AG20443 (cell line): ENCODE measurements around the gene HOMER2.
"Not testable (repeated sequence)": the region's sequence is repeated elsewhere in the genome, so short reads cannot be mapped to it uniquely, and the experiment has no call there.

ENCODE experiments used
- DNase-seq: peaks from one replicate; pipeline ENCODE4 v3.0.0; 2012; ENCODE audit warnings: low spot score, mixed read lengths

Gene HOMER2

DNA sequence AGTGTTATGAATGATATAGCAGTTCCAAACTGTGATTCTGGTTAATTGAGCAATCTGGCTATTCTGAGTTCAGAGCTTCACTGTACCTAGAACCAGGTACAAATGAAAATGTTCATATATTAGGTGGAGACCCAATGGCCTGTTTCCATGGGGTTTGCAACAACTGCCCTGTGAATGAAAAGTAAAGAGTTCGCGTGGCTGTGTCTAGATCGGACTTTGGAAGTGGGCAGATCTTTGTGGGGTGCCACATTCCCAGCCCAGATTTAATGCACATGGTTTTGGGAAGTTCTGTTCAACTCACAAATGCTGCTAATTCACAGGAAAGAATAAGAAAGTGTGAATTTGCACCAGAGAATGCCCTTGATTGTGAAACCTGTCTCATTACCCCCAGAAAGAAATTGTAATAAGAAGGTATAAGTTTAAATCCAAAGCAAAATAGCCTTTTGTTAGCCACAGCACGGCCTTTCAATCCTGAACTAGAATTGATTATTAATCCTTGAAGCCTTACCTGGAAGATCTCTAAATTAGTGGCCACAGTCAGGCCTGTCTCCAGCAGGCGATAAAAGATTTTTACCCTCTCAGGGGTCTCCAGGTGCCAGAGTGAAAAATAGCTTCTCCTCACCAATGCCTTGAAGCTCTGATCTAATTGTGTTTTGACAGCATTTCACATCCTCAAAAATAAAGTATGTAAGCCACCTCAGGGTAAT lies 120.5 kb downstream of the HOMER2 start:
- no peak for DNase-seq

GRCh38 chr15:82830427-82831173 lies 121.9 kb downstream of the HOMER2 start:
- no peak for DNase-seq

DNA sequence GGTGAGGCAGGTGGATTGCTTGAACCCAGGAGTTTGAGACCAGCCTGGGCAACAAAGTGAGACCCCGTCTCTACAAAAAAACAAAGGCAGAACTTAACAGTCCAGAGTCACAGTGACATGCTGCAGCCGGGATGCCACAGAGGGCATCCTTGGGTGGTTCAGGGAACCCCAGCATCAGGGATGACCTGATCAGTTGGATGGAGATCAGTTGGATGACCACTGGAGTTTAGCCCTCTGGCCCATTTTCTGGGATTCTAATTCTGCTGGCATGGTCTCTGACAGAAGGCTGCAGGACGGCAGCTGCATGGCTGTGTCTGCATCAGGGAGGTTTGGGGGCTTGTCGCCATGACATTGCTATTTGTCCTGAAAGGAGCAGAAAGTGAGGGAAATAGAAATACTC lies 123.3 kb downstream of the HOMER2 start:
- no peak for DNase-seq

DNA sequence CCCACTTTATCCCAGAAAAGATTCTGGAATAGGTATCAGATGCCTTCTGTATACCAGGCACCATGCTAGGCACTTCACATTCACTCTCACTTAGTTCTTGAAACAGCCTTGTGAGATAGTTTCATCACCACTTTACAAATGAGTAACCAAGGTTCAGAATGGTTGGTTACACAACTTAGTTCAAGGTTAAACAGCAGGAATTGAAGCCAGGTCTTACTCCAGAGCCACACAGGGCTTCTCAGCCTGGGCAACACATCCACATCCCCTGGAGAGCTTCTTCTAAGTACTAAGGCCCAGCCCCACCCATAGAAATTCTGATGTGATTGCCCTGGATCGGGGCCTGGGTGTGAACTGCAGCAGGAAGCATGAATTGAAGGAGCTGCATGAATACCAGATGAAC lies 124.4 kb downstream of the HOMER2 start:
- no peak for DNase-seq

GRCh38 chr15:82823049-82823448 lies 129.5 kb downstream of the HOMER2 start:
- DNase-seq, result no peak

DNA sequence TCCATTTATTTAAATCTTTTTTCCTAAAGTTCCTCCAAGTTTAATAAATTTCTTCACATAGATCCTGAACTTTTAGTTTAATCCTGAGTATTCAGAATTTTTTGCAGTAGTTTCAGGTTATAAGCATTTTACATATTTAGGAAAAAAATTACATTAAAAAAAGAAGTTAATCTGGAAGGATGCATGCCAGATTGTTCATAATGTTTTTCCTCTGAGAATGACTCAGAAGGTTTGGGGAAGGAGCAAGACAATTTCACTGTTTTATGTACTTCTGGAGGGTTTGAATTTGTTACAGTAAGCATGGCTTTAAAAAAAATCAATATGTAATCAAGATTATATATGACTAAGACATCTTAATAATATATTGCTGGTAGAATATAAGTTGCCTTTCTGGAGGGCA lies 130.7 kb downstream of the HOMER2 start:
- DNase-seq, result not testable (repeated sequence)

- not testable (repeated sequence) for DNase-seq
Observed at GRCh38 chr15:82821396-82821795, 131.1 kb downstream of the HOMER2 start.

DNA sequence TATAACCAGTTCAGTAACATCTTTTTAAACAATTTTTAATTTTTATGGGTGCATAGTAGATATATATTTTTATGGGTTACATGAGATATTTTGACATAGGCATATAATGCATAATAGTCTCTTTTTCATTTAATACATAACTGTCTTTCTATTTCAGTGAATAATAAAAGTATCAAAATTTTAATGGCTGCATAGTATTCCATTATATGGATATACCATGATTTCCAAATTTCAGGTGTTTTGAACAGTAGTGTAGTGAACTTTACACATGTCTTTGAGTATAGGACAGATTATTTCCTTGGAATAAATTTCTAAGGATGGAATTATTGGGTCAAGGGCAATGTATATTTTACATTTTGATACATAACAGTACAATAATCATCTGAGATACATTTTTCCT lies 132.4 kb downstream of the HOMER2 start:
- no peak for DNase-seq

GRCh38 chr15:82812994-82813393 lies 139.5 kb downstream of the HOMER2 start:
- DNase-seq, result no peak

- no peak for DNase-seq
Observed at GRCh38 chr15:82810890-82811426, 141.6 kb downstream of the HOMER2 start.

GRCh38 chr15:82810061-82810889 lies 142.2 kb downstream of the HOMER2 start:
- DNase-seq, result peak; percentile 47

- DNase-seq, result peak; percentile 98
Observed at GRCh38 chr15:82809308-82810060, 143.0 kb downstream of the HOMER2 start, which contains the start of gene WHAMM. Gene WHAMM, plus strand, starts transcription at chr15:82809628. Its CDS starts 99 bp downstream, at chr15:82809727.

GRCh38 chr15:82808634-82809041 lies 143.9 kb downstream of the HOMER2 start:
- DNase-seq, result no peak

DNA sequence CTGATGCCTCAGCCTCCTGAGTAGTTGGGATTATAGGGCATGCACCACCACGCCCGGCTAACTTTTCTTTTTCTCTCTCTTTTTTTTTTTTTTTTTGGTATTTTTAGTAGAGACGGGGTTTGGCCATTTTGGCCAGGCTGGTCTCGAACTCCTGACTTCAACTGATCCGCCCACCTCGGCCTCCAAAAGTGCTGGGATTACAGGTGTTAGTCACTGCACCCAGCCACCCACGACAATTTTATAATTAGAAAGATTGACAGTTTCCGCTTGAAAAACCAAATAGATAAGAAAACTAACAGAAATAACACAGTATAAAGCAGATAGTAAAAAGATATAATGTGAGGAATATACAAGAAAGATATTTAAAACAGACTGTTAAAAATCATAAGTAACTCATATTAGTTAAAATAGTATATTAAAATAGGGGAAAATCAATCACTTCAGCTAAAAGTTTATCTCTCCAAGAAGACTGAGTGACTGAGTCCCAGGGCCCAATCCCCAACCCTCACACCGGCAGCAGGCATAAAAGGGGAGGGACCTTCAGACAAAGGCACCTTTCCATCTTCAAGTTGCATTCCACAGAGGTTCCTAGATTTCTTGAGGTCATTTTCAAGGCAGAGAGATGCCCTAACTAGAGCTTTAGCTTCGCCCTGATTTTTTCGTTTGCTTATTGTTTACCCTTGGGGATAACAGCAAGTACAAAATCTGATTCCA lies 144.4 kb downstream of the HOMER2 start:
- no peak for DNase-seq

DNA sequence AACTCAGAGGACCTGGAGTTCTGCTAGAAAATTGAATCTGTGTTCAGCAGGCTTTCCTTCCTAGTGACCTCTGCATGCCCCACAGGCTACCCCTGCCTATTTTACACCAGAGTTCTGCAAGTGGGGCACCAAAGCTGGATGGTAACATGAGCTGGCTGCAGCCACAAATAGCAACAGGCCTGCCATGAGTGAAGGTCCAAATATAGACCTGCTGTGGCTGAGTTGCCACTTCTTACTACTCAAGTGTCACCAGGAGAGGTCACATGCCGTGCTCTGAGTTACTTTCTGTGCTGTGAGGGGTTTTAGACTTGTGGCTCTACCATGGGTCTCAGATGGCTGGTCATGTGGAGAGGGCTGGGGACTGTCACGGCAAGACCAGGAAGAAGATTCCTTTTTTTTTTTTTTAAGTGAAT lies 146.5 kb downstream of the HOMER2 start, which contains the start of gene FSD2:
Gene FSD2, minus strand, starts transcription at position 76 of the 413 bp plus-strand sequence. CDS start 18,679 bp downstream, outside the sequence.
- DNase-seq, result no peak

- no peak for DNase-seq
Observed at GRCh38 chr15:82804575-82804949, 148.0 kb downstream of the HOMER2 start.

DNA sequence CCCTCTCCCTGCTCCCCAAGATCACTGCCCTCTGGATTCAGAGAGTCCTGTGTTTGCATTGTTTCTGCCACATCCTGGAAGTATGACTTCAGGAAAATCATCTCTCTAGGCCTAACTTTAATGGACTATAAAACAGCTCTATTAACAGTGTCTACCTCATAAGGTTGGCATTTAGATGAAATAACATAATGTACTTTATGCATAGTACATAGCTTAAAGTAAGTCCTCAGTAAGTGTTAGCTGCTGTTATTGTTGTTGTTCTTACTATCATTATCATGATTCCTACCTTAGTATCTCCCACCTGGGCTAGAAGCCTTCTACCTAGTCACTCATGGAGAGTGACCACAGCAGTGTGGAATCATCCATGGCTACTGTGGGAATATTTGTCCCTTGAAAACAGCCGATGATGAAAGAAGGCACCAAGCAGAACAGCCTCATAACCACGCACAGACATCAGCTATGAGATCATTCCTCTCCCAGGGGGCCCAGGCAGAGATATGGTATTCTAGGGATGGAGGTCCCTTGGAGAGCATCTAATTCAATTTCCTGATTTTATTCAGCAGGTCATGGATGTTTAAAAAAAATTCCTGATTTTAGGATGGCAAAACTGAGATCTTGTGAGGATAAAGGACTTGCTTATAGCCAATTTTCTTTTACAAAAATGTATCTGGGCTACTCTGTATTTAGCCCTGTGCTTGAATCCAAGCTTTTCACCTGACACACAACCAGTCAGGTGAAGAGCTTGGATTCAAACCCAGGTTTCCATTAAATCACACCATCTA lies 148.5 kb downstream of the HOMER2 start:
- no peak for DNase-seq

- DNase-seq, result no peak
Observed at GRCh38 chr15:82802497-82802896, 150.0 kb downstream of the HOMER2 start.

DNA sequence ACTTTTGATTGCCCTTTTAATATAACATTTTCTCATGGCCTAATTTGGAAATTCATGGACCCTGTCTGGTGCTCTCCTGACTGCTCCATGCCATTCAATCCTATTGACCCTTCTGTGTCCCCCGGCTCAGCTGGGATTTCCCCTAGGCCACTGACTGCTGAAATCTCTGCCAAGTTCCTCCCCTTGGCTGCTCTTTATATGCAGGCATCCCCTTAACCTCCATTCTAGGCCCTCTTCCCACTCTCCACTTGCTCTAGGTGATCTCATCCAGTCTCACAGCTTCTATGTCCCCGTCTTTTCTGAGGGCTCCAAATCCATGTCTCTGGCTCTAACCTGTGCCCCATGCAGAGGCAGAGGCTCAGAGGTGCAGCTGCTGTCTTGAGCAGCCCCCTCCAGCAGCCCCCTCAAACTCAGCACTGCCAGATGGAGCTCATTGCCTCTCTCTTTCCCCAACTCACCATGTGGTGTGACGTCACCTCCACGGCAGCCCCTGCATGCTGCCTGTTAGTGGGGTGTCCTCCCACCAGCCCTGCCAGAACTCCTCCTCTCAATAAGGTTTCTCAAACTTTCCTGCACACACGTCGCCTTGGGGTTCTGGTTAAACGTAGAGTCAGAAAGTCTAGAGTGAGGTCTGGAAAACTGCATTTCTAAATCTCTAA lies 153.2 kb downstream of the HOMER2 start:
- no peak for DNase-seq
